Astrocyte of the spinal cord (primary cell): Measurements from ENCODE around the gene RAB31.

Experiments used
- DNase-seq: peaks from one replicate; pipeline ENCODE4 v3.0.0; 2011; ENCODE audit warnings: low read depth, low spot score
- H3K4me3 ChIP-seq: 2 replicates; pipeline ENCODE4 v1.5.1; 2011; ENCODE audit warnings: low read depth, mild to moderate bottlenecking, low read length, moderate library complexity
- CTCF ChIP-seq: IDR thresholded peaks from 2 replicates; pipeline ENCODE4 v1.5.1; 2012; ENCODE audit warnings: low read depth, mild to moderate bottlenecking, low read length, inconsistent platforms
- in situ Hi-C: cut with HindIII; loops from 2 replicates; pipeline ENCODE4 v1.10.0; 2017; ENCODE audit warnings: low sequenced_read_pairs

The RAB31 gene

GRCh38 chr18:9824952-9825371 is 116.9 kb downstream of the RAB31 start:
- no peak for TF ChIP-seq CTCF
- no peak overlapping the region for H3K4me3 ChIP-seq
- in situ Hi-C loops: no loop called here
- no peak for DNase-seq

GRCh38 chr18:9825571-9826073 is 117.5 kb downstream of the RAB31 start:
- no peak for TF ChIP-seq CTCF
- no peak overlapping the region for H3K4me3 ChIP-seq
- DNase-seq: peak; percentile 95
- in situ Hi-C loops: no loop called here

GRCh38 chr18:9826685-9827084 is 118.6 kb downstream of the RAB31 start:
- in situ Hi-C loops: no loop called here
- no peak for TF ChIP-seq CTCF
- DNase-seq: no peak
- no peak overlapping the region for H3K4me3 ChIP-seq

- no peak for DNase-seq
- in situ Hi-C loops: no loop called here
- TF ChIP-seq CTCF: no peak
- H3K4me3 ChIP-seq: no peak overlapping the region
Measured at GRCh38 chr18:9827211-9827792, 119.2 kb downstream of the RAB31 start.

- no peak overlapping the region for H3K4me3 ChIP-seq
- peak; percentile 99 for DNase-seq
- TF ChIP-seq CTCF: no peak
- in situ Hi-C loops: no loop called here
Measured at GRCh38 chr18:9827793-9828505, 119.8 kb downstream of the RAB31 start.

GRCh38 chr18:9828506-9829396 is 120.7 kb downstream of the RAB31 start:
- in situ Hi-C loops: no loop called here
- H3K4me3 ChIP-seq: no peak overlapping the region
- DNase-seq: no peak
- no peak for TF ChIP-seq CTCF
